B cell (primary cell): ENCODE data around the gene PSD. TPM values are rescaled to one million over a fixed set of nuclear protein-coding genes. Genes with fewer than 3 reads are reported as not detected.
A peak's percentile ranks its signal among the peaks of the same experiment; 100 is the strongest.

ENCODE experiments used
- ATAC-seq: fragments of 200-7000 bp; cut with Tn5 transposase; one replicate; pipeline ENCODE4 v1.10.0; 2021; ENCODE audit warnings: low read depth, mild to moderate bottlenecking, moderate number of reproducible peaks, moderate library complexity
- CTCF ChIA-PET: fragments of 350-600 bp; sonication (Branson Sonifier 250); formaldehyde crosslinking; loops from one replicate; lab custom pipeline; 2021; ENCODE audit warnings: antibody characterized with exemption, inconsistent platforms; lab: Charles Lee
- POLR2A ChIA-PET: fragments of 350-600 bp; sonication (Branson Sonifier 250); formaldehyde crosslinking; loops from one replicate; lab custom pipeline; 2021; ENCODE audit warnings: antibody characterized with exemption; lab: Charles Lee
- DNase-seq: peaks from one replicate; pipeline ENCODE4 v3.0.0; 2013
- H2AFZ ChIP-seq: 2 replicates; pipeline ENCODE4 v1.6.1; 2012; ENCODE audit warnings: mild to moderate bottlenecking, low read depth, low read length; ENCODE audit not compliant: insufficient read depth, poor library complexity, severe bottlenecking
- H3K27ac ChIP-seq, 2 donors: 1 replicate in 1 of 2; 2 replicates in 1 of 2; pipeline ENCODE4 v1.5.1; 2012 to 2013; ENCODE audit warnings: low read length in 2 of 2, mild to moderate bottlenecking in 2 of 2, moderate library complexity in 1 of 2
- H3K27me3 ChIP-seq, 4 experiments: fragments of 200-600 bp in 1 of 4; sonication (generic) in 1 of 4; replicated peaks in 1 of 4; 1 replicate in 2 of 4; 2 replicates in 2 of 4; pipeline versions ENCODE4 v1.6.1 to v1.7.0; 2013 to 2016; ENCODE audit warnings: low read length in 3 of 4, mild to moderate bottlenecking in 2 of 4, mixed read lengths in 1 of 4, moderate library complexity in 1 of 4; ENCODE audit not compliant: insufficient read depth in 4 of 4, control insufficient read depth in 3 of 4; ENCODE audit errors: control extremely low read depth in 1 of 4
- H3K36me3 ChIP-seq, 2 experiments: replicated peaks in 1 of 2; 1 replicate in 1 of 2; 2 replicates in 1 of 2; pipeline versions ENCODE4 v1.6.1 to v1.7.1; 2013; ENCODE audit warnings: low read length in 1 of 2; ENCODE audit not compliant: insufficient read depth in 2 of 2, control insufficient read depth in 1 of 2; ENCODE audit errors: control extremely low read depth in 1 of 2, extremely low read depth in 1 of 2
- H3K4me1 ChIP-seq, 2 donors: fragments of 200-600 bp in 1 of 2; sonication (generic) in 1 of 2; 1 replicate in 1 of 2; 2 replicates in 1 of 2; pipeline versions ENCODE4 v1.5.1 to v1.6.1; 2013 to 2017; ENCODE audit warnings: low read length in 2 of 2; ENCODE audit not compliant: control insufficient read depth in 2 of 2, insufficient read depth in 2 of 2
- H3K4me2 ChIP-seq: replicated peaks from 2 replicates; pipeline ENCODE3; 2012; ENCODE audit warnings: mild to moderate bottlenecking, low read depth, low read length; ENCODE audit not compliant: poor library complexity, severe bottlenecking
- H3K4me3 ChIP-seq, 5 experiments: fragments of 200-600 bp in 1 of 5; sonication (generic) in 1 of 5; 1 replicate in 3 of 5; 2 replicates in 2 of 5; pipeline versions ENCODE4 v1.5.1 to v1.7.0; 2011 to 2016; ENCODE audit warnings: low read length in 4 of 5, mild to moderate bottlenecking in 4 of 5, low read depth in 2 of 5, control low read depth in 1 of 5, moderate library complexity in 1 of 5; ENCODE audit not compliant: insufficient read depth in 1 of 5; ENCODE audit errors: control extremely low read depth in 1 of 5, extremely low read depth in 1 of 5
- H3K79me2 ChIP-seq: fragments of 200-600 bp; sonication (generic); one replicate; pipeline ENCODE4 v1.6.0; 2016; ENCODE audit warnings: low read length; ENCODE audit not compliant: control insufficient read depth, insufficient read depth
- H3K9ac ChIP-seq: fragments of 200-600 bp; sonication (generic); 2 replicates; pipeline ENCODE4 v1.6.1; 2017; ENCODE audit warnings: mild to moderate bottlenecking, low read length, moderate library complexity
- H3K9me3 ChIP-seq, 3 donors: one replicate each; pipeline versions ENCODE4 v1.6.1 to v1.7.1; 2013; ENCODE audit warnings: low read length in 2 of 3; ENCODE audit not compliant: control insufficient read depth in 2 of 3, insufficient read depth in 1 of 3; ENCODE audit errors: control extremely low read depth in 1 of 3
- H4K20me1 ChIP-seq: 2 replicates; pipeline ENCODE4 v1.6.0; 2012; ENCODE audit warnings: mild to moderate bottlenecking, low read length; ENCODE audit not compliant: insufficient read depth, control insufficient read depth, poor library complexity, severe bottlenecking
- H3K27ac Mint-ChIP-seq: one replicate; pipeline ENCODE4 v1.8.0; 2021; ENCODE audit warnings: mixed read lengths
- H3K27me3 Mint-ChIP-seq: one replicate; pipeline ENCODE4 v1.8.0; 2021; ENCODE audit warnings: mixed read lengths
- H3K4me1 Mint-ChIP-seq: one replicate; pipeline ENCODE4 v1.8.0; 2021; ENCODE audit warnings: mixed read lengths
- H3K4me3 Mint-ChIP-seq: one replicate; pipeline ENCODE4 v1.8.0; 2021; ENCODE audit warnings: mixed read lengths
- H3K9me3 Mint-ChIP-seq: one replicate; pipeline ENCODE4 v1.8.0; 2022; ENCODE audit warnings: mixed read lengths; ENCODE audit not compliant: insufficient read depth
- EZH2 ChIP-seq: IDR thresholded peaks from 2 replicates; pipeline ENCODE4 v1.6.1; 2012; ENCODE audit warnings: borderline replicate concordance, low read depth, mild to moderate bottlenecking, moderate library complexity, low read length; ENCODE audit not compliant: insufficient read depth, poor library complexity, severe bottlenecking
- WGBS: methylation state at CpG from one replicate; pipeline ENCODE4 v1.1.5; 2013; ENCODE audit warnings: missing lambda C conversion rate; ENCODE audit not compliant: insufficient coverage; 5-methylcytosine and 5-hydroxymethylcytosine counted together
- intact Hi-C: fragments of 100-400 bp; cut with micrococcal nuclease; formaldehyde crosslinking; loops from one replicate; pipeline ENCODE4 v1.10.0; 2022
- polyA plus RNA-seq: library from polyadenylated mRNA; depleted of rRNA; stranded (reverse); fragments of >200 nt; gene quantifications from 2 replicates; pipeline ENCODE4 v1.2.3, GENCODE V29; 2012
- total RNA-seq, 2 donors: library from RNA; stranded (reverse); fragments of 120-200 nt in 1 of 2; gene quantifications; 1 replicate in 1 of 2; 2 replicates in 1 of 2; pipeline versions ENCODE4 v1.2.3 to v1.2.4, GENCODE V29; 2013 to 2022
- TF ChIP-seq, protein P1 (sequence below): fragments of 200-600 bp; IDR thresholded peaks from one replicate; pipeline ENCODE4 v1.8.0; 2022; ENCODE audit warnings: antibody characterized with exemption, mild to moderate bottlenecking

Gene PSD
- total and polyA plus RNA-seq, 2 donors (not counting 1 experiment from before 2014, with no cell fraction given) = 0.52 to 0.81 TPM

DNA sequence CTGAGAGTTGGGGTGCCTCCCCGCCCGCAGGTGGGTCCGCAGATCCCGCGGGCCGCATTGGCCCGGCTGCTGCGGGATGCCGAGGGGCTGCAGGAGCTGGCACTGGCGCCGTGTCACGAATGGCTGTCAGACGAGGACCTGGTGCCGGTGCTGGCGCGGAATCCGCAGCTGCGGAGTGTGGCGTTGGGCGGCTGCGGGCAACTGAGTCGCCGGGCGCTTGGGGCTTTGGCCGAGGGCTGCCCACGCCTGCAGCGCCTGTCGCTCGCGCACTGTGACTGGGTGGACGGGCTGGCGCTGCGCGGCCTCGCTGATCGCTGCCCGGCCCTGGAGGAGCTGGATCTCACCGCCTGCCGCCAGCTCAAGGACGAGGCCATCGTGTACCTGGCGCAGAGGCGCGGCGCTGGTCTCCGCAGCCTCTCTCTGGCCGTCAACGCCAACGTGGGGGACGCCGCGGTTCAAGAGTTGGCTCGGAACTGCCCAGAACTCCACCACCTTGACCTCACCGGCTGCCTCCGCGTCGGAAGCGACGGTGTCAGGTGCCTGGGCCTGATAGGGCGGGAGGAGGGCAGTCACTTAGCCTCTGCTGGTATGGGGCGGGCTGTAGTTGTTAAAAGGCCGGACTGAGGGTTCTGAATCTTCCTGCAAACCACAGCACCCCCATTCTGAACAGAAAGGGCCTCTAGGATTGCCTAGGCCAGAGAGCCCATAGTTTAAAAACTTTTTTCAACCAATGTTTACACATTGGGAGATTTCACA is 3.4 kb upstream of the PSD start:
- peak overlapping the region; percentile 16 to 39 for H3K27ac ChIP-seq
- peaks cover 0 to 24% (median 17%) of the 10 kb centered on the region in 4 experiments for H3K27me3 ChIP-seq
- Mint-ChIP-seq H3K4me3 (peak overlapping the region; percentile 99), H3K9me3 (no peaks in the 10 kb centered on the region), H3K27ac (peak overlapping the region; percentile 99), H3K27me3 (peaks cover 13% of the 10 kb centered on the region), H3K4me1 (peaks cover 38% of the 10 kb centered on the region)
- CTCF ChIA-PET = interaction anchor here (0.6 to 6.1 kb wide), 19 partner anchors 9 to 322 kb away, joined by 3 to 108 read pairs (median 7); partner anchors contain the start of genes C10orf95, CUEDC2, NFKB2 and WBP1L
- intact Hi-C loops = loop anchor here (1.0 to 5.0 kb wide), 9 partner anchors 10 to 290 kb away; partner anchors contain the start of genes ACTR1A, CUEDC2, GBF1 and NOLC1
- ATAC-seq = no peak
- H3K9ac ChIP-seq = peak overlapping the region; percentile 77
- DNase-seq = no peak
- peak overlapping the region; percentile 90 for H3K4me2 ChIP-seq
- no peaks in the 10 kb centered on the region for H3K79me2 ChIP-seq
- H4K20me1 ChIP-seq = peaks cover 17% of the 10 kb centered on the region
- POLR2A ChIA-PET = interaction anchor here (1.2 to 5.2 kb wide), 9 partner anchors 10 to 303 kb away, joined by 3 to 38 read pairs (median 6); partner anchors contain the start of genes ACTR1A, C10orf95, CUEDC2 and NFKB2
- TF ChIP-seq, protein P1, sequence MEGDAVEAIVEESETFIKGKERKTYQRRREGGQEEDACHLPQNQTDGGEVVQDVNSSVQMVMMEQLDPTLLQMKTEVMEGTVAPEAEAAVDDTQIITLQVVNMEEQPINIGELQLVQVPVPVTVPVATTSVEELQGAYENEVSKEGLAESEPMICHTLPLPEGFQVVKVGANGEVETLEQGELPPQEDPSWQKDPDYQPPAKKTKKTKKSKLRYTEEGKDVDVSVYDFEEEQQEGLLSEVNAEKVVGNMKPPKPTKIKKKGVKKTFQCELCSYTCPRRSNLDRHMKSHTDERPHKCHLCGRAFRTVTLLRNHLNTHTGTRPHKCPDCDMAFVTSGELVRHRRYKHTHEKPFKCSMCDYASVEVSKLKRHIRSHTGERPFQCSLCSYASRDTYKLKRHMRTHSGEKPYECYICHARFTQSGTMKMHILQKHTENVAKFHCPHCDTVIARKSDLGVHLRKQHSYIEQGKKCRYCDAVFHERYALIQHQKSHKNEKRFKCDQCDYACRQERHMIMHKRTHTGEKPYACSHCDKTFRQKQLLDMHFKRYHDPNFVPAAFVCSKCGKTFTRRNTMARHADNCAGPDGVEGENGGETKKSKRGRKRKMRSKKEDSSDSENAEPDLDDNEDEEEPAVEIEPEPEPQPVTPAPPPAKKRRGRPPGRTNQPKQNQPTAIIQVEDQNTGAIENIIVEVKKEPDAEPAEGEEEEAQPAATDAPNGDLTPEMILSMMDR = no peak
- no peak for TF ChIP-seq EZH2
- peaks cover 32 to 34% of the 10 kb centered on the region in 2 donors for H3K4me1 ChIP-seq
- H3K36me3 ChIP-seq = peaks cover 0 to 14% of the 10 kb centered on the region in 2 experiments
- WGBS = 4% methylated on average over 59 of the region's 62 CpGs
- peak overlapping the region; percentile 8 to 92 (median 89) for H3K4me3 ChIP-seq
- peaks cover 0 to 9% (median 0%) of the 10 kb centered on the region in 3 donors for H3K9me3 ChIP-seq
- H2AFZ ChIP-seq = peak overlapping the region; percentile 94
